Fibroblast of skin of left biceps (primary cell): ENCODE data around the gene DNAJC18.
"Not testable (repeated sequence)": the region's sequence is repeated elsewhere in the genome, so short reads cannot be mapped to it uniquely, and the experiment has no call there.

Source experiments
- DNase-seq, 2 experiments: peaks; one replicate each; pipeline ENCODE4 v3.0.0-alpha.2; 2013; ENCODE audit warnings: low read depth in 2 of 2

The DNAJC18 gene

DNA sequence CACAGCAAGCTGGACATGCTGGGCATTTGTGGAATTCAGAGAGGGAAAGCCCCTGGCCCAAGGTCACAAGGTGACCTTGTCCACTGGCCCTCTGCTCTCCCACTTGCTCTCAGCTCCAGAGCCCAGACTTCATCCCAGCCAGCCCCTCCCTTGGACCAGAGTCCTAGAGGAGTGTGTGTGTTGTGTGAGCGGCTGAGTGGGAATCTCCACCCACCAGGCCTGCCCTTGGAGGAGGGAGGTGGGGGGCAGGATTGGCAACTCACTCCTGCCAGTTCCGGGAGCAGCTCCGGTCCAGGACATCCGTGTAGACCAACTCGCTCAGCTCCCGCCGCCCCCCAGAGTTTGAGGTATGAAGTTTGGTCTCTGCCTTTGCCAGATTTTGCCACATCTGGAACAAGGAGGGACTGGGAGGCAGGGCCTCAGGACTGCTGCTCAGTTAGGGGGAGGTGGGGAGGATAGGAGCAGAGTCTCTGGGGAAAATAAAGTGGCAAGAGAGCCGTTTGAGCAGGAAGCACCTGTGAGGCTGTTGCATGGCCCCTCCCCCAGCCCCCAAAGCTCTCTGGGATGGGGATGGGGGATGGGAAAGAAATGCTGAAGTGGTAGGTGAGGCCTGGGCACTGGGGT lies 51.0 kb downstream of the DNAJC18 start:
- DNase-seq = no peak

DNA sequence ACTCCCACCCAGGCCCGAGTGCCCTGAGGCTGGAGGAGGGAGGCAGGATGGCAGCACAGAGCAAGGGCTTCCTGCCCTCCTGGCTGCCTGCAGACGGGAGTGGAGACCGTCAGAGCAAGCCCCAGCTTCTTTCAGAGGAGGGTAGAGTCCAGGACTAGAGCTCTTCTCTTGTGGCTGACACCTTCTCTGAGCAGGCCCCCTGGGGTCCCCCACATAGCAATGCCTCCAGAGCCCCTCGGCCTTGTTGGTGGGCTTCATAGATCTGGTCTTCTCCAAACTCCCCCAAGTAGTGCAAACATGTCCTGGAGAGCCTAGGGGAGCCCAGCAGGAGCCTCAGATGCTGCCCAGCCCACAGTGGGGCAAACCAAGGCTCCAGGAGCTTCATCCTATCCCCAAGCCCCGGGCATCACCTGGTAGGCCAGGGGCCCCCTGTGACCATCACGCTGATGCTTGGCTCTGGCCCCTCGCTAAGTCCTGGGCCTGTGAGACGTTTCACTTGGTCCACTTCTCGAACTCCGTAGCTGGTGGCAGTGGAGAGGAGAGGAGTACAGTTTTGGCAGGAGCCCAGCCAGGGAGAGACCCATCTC lies 51.6 kb downstream of the DNAJC18 start:
- no peak for DNase-seq

GRCh38 chr5:139386956-139387355 lies 52.4 kb downstream of the DNAJC18 start:
- not testable (repeated sequence) for DNase-seq

DNA sequence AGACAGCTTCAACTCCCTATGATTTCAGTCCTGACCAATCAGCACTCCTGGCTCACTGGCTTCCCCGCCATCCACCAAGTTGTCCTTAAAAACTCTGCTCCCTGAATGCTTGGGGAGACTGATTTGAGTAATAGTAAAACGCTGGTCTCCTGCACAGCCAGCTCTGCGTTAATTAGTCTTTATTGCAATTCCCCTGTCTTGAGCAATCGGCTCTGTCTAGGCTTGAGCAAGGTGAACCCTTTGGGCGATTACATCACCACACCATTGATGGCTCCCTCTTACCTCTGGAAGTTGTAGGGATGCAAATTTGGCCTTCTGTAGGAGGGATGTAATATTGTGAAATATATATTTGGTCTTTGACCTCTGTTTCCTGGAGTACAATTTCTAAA lies 53.3 kb downstream of the DNAJC18 start:
- DNase-seq = no peak

GRCh38 chr5:139385061-139386049 lies 54.0 kb downstream of the DNAJC18 start:
- DNase-seq = no peak

GRCh38 chr5:139384591-139385051 lies 54.7 kb downstream of the DNAJC18 start:
- DNase-seq = no peak

GRCh38 chr5:139383993-139384590 lies 55.2 kb downstream of the DNAJC18 start:
- no peak for DNase-seq

DNA sequence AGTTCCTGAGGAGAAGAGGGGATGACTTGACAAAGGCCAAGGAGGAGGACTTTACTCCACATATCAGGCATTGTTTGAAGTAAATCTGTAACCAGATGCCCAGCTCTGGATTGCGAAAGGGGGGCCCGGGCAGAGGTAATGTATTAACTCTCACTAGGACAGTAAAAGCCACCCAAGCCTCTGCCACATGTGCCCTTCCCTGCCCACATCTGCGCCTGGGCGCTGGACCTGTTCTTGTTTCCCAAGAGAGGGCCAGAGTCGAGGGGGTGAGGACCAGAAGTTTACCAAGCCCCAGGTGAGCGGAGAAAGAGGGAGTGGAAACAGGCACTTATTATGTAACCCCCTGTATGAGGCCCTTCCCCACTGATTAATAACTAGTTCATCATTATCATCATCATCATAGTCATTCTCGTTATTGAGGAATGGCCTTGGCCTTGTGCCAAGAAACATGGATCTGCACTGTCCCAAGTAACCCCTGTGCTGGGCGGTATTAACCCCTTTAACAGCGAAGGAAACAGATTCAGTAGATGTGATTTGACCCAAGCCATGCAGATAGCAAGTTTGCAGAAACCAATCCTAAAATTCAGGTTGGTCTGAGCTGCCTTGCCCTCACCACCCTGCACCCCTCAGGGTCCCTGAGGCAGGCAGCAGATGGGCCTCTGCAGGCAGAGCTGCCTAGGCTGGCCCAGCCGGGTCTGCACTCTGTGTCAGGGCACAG lies 55.9 kb downstream of the DNAJC18 start, which contains the start of gene SLC23A1:
Gene SLC23A1, minus strand, starts transcription at position 23 of the 718 bp plus-strand sequence. CDS start 44 bp downstream, outside the sequence.
- DNase-seq = no peak

DNA sequence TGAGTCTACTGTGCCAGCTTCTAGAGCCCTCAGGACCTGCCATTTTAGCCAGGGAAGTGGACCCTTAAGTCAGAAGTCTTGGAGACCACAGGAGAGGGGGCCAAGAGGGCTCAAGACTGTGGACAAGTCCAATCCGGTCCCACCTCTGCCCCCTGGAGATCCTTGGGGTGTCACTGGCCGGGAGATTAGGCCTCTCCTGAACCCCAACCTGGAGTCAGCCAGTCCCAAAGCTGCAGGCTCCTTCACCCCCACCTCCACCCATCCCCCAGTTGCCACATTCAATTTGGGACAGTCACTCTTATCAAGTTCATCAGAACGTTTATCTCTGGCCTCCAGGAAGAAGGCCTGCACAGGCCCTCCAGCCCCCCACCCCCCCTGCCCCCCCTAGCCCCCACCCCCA lies 56.5 kb downstream of the DNAJC18 start:
- DNase-seq = no peak

- no peak for DNase-seq
Observed at GRCh38 chr5:139381837-139382761, 57.2 kb downstream of the DNAJC18 start.

DNA sequence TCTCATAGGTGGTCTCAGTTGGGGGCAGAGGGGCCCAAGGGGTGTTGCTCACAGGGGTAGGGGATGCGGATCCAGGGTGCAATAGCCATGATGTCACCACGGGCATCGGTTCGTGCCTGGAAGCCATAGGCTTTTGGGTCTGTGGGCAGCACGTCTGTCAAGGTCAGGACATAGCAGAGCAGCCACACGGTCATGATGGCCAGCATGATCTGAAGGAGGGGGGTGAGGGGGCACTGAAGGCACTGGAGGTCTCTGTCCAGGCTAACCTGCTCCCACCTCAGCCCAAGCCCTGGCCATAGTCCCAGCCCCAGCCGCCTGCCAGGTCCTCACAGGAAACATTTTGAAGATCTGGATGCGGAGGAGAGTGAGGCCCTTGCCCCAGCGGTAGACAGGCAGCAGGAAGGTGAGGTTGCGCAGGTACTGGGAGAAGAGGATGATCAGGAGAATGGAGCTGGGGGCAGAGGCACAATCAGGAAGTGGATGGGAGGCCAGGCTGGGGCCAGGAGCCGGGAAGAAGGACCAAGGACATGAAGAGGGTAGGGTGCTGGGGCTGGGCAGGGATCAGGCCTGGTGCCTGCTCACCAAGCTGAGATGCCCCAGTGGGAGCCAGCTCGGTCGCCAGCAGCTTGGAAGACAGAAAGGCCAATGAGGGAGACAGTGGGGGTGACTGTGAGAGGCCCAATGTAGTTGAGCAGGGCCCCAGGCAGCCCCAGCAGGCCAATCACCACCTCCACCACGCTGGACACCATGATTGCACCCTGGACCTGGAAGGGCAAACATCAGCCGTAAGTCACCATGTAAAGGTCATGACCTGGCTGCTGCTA lies 59.5 kb downstream of the DNAJC18 start:
- DNase-seq = no peak

GRCh38 chr5:139378941-139379361 lies 60.4 kb downstream of the DNAJC18 start:
- no peak for DNase-seq

DNA sequence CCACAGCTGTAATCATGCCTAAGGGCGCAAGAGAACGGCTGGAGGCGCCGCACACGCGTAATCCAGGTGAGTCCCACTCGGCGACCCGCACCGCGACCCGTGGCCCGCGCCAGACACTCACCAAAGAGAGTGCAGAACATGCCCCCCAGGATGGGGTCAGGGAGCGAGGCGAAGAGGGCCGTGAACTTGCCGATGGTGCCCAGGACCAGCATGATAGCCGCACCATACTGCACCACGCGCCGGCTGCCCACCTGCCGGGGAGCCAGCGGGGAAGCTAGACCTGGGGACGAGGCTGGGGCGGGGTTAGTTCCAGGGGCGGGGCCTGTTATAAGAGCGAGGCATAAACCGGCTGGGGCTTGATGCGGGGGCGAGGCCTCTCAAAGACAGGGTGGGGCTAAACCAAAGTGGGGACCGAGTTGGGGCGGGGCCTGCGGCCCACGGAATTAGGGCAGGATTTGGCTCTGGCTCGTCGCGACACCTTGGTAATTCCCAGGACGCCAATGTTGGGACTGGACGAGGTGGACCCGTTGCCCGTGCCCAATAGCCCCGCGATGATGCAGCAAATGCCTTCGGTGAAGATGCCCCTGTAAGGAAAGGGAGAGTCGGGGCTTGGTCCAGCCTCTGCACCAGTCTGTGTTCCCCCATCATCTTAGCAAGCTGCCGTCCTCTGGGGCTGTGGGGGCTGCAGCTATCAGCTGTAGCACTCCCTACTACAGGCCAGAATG lies 61.1 kb downstream of the DNAJC18 start:
- no peak for DNase-seq

DNA sequence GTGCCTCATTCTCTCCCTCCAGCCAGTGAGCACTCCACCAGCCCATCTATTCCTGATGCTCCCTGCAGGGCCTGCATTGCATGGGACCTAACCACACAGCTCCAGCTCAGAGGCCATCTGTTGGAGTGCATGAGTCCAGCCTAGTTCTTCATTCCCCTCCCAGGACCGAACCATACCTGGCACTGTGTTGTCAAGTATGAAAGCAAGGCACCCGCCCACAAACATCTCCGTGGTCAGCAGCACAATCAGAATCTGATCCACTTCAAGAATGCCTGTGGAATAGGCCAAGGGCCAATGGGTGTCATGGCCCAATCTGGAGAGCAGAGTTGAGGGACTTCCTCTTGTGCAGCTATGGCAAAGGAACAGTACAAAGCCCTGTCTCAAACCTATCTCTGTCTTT lies 62.1 kb downstream of the DNAJC18 start:
- no peak for DNase-seq

DNA sequence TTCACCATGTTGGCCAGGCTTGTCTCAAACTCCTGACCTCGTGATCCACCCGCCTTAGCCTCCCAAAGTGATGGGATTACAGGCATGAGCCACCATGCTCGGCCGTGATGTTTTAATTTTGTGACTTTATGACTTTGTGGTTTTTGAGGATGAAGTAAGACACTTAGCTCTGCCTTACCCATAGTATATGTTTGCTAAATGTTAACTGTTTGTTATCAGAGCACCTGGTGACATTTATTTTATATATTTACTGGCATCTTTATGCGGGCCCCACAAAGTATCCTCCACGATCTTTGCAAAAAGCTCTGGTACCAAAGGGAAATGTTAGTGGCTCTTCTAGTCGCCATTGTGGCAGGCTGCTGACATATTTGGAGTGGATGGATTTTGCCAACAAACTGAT lies 63.0 kb downstream of the DNAJC18 start:
- DNase-seq = no peak

GRCh38 chr5:139374909-139375308 lies 64.4 kb downstream of the DNAJC18 start:
- DNase-seq = no peak

DNA sequence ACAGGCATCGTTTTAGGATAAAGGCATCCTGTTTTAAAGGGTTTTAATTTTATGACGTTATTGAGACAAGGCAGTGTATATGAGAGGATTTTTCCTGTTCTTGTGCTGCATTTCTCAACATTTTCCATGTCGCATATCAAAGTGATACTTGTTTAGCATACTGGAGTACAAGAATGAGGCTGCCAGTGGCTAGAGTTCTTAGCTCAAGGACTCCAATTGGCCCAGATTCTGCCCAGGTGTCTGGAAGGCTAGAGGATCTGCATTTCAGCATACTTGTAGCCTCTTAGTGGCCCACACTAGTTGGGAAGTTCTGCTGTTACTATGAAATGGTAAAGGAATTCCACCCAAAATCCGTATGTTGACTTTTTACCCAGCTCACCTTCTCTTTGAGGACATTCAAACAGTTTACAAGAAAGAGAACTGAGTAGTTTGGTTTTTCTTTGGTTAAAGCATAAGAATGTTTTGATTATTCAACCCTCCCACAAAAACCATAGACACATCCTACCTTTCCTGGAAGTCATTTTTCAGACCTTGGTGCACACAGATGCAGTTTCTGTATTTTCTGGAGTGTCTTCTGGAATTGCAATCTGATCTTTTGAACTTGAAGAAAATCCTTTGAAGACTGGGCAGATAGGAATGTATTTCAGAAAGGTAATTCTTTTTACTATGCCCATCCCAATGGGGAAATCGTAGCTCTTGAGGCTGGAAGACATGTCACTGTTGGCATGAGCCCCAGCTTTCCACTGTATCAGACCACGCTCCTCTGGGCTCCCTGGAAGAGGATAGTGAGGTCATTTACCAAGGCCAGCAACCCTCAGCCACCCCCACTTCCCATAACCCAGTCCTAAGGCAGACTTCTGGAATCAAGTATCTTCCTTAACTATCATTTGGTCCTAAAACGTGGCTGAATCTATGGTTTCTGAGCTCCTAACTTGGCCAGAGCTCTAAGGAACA lies 67.6 kb downstream of the DNAJC18 start:
- no peak for DNase-seq
